H1 (cell line): ENCODE results near the gene MYH6. TPM values are rescaled to one million over a fixed set of nuclear protein-coding genes. Genes with fewer than 3 reads are reported as not detected.
"Not testable (repeated sequence)": the region's sequence is repeated elsewhere in the genome, so short reads cannot be mapped to it uniquely, and the experiment has no call there.

Experiments
- CTCF ChIA-PET: fragments of 300-600 bp; sonication (Branson Sonifier 250); formaldehyde crosslinking; loops from one replicate; lab custom pipeline; 2021; ENCODE audit not compliant: partially characterized antibody; lab: Charles Lee
- POLR2A ChIA-PET: fragments of 300-600 bp; sonication (Branson Sonifier 250); formaldehyde crosslinking; loops from one replicate; lab custom pipeline; 2021; ENCODE audit warnings: inconsistent platforms; ENCODE audit not compliant: partially characterized antibody; lab: Charles Lee
- DNase-seq, 2 experiments: peaks; one replicate each; pipeline versions ENCODE4 v3.0.0 to v3.0.0-alpha.2; 2010 to 2022; ENCODE audit warnings: low spot score in 2 of 2, low read depth in 1 of 2, mixed read lengths in 1 of 2
- FAIRE-seq: peaks from 2 replicates; lab custom pipeline; 2011; peaks lifted over from hg19 to GRCh38; lab: Jason Lieb, UNC
- H2AFZ ChIP-seq: 2 replicates; pipeline ENCODE4 v1.8.1; 2012; ENCODE audit warnings: low read length, inconsistent platforms
- H2AK5ac ChIP-seq: 2 replicates; pipeline ENCODE4 v1.6.1; 2013; ENCODE audit warnings: low read depth, low read length
- H2BK120ac ChIP-seq: replicated peaks from 2 replicates; pipeline ENCODE3; 2013; ENCODE audit warnings: low read depth, low read length, inconsistent platforms
- H2BK12ac ChIP-seq: 2 replicates; pipeline ENCODE4 v1.6.1; 2013; ENCODE audit warnings: low read depth, low read length
- H2BK15ac ChIP-seq: 2 replicates; pipeline ENCODE4 v1.6.1; 2013; ENCODE audit warnings: low read length
- H2BK20ac ChIP-seq: 2 replicates; pipeline ENCODE4 v1.6.1; 2013; ENCODE audit warnings: low read length
- H2BK5ac ChIP-seq: 2 replicates; pipeline ENCODE4 v1.6.1; 2013; ENCODE audit warnings: low read depth, low read length
- H3K14ac ChIP-seq: 2 replicates; pipeline ENCODE4 v1.6.1; 2013; ENCODE audit warnings: inconsistent platforms; ENCODE audit not compliant: insufficient read length
- H3K18ac ChIP-seq: 2 replicates; pipeline ENCODE4 v1.6.1; 2013; ENCODE audit warnings: low read length; ENCODE audit errors: extremely low read depth
- H3K23ac ChIP-seq: 2 replicates; pipeline ENCODE4 v1.6.1; 2013; ENCODE audit warnings: inconsistent platforms; ENCODE audit not compliant: insufficient read length
- H3K23me2 ChIP-seq: 2 replicates; pipeline ENCODE4 v1.6.1; 2013; ENCODE audit warnings: low read depth, low read length
- H3K27ac ChIP-seq: 2 replicates; pipeline ENCODE4 v1.6.1; 2011; ENCODE audit warnings: low read depth, low read length, inconsistent platforms
- H3K27me3 ChIP-seq, 4 experiments: replicated peaks in 1 of 4; 1 replicate in 1 of 4; 2 replicates in 3 of 4; pipeline versions ENCODE4 v1.6.1 to v1.8.1; 2011 to 2013; ENCODE audit warnings: low read length in 3 of 4, mild to moderate bottlenecking in 3 of 4, inconsistent platforms in 2 of 4, mixed read lengths in 2 of 4, moderate library complexity in 1 of 4; ENCODE audit not compliant: control insufficient read depth in 3 of 4, insufficient read depth in 3 of 4; ENCODE audit errors: extremely low read depth in 1 of 4
- H3K36me3 ChIP-seq, 4 experiments: 2 replicates each; pipeline versions ENCODE4 v1.6.1 to v1.8.1; 2011 to 2013; ENCODE audit warnings: mild to moderate bottlenecking in 4 of 4, low read length in 3 of 4, moderate library complexity in 2 of 4, control low read depth in 1 of 4, inconsistent platforms in 1 of 4; ENCODE audit not compliant: insufficient read depth in 4 of 4, control insufficient read depth in 2 of 4
- H3K4ac ChIP-seq: replicated peaks from 2 replicates; pipeline ENCODE3; 2013; ENCODE audit warnings: low read length, low read depth, mixed read lengths, inconsistent platforms; ENCODE audit not compliant: insufficient read length
- H3K4me1 ChIP-seq, 4 experiments: replicated peaks in 1 of 4; 1 replicate in 1 of 4; 2 replicates in 3 of 4; pipeline versions ENCODE4 v1.6.1 to v1.8.1; 2011 to 2013; ENCODE audit warnings: low read length in 3 of 4, inconsistent platforms in 2 of 4, mixed read lengths in 1 of 4; ENCODE audit not compliant: insufficient read depth in 4 of 4, control insufficient read depth in 3 of 4
- H3K4me2 ChIP-seq, 2 experiments: 2 replicates each; pipeline versions ENCODE4 v1.6.1 to v1.8.1; 2011 to 2013; ENCODE audit warnings: low read depth in 2 of 2, low read length in 2 of 2, control low read depth in 1 of 2, inconsistent platforms in 1 of 2, mild to moderate bottlenecking in 1 of 2; ENCODE audit not compliant: insufficient read depth in 1 of 2
- H3K4me3 ChIP-seq, 4 experiments: fragments of 200-600, 300-600 bp in 1 of 4; sonication (generic), shearing (Covaris generic), sonication (Bioruptor Twin) in 1 of 4; 2 replicates each; pipeline versions ENCODE4 v1.5.1 to v1.8.1; 2011 to 2016; ENCODE audit warnings: low read length in 4 of 4, low read depth in 3 of 4, control low read depth in 2 of 4, inconsistent platforms in 2 of 4, mild to moderate bottlenecking in 2 of 4, mixed read lengths in 1 of 4, moderate library complexity in 1 of 4; ENCODE audit not compliant: insufficient read depth in 2 of 4; ENCODE audit errors: extremely low read depth in 1 of 4
- H3K56ac ChIP-seq: replicated peaks from 2 replicates; pipeline ENCODE3; 2013; ENCODE audit warnings: low read depth, mild to moderate bottlenecking, mixed read lengths, low read length, inconsistent platforms; ENCODE audit not compliant: insufficient read length
- H3K79me1 ChIP-seq: 2 replicates; pipeline ENCODE4 v1.6.1; 2013; ENCODE audit warnings: low read depth, low read length, control low read depth
- H3K79me2 ChIP-seq, 2 experiments: 2 replicates each; pipeline versions ENCODE4 v1.6.1 to v1.8.1; 2012 to 2013; ENCODE audit warnings: low read length in 2 of 2, mild to moderate bottlenecking in 2 of 2, inconsistent platforms in 1 of 2; ENCODE audit not compliant: insufficient read depth in 2 of 2, control insufficient read depth in 1 of 2
- H3K9ac ChIP-seq, 4 experiments: replicated peaks in 1 of 4; 1 replicate in 1 of 4; 2 replicates in 3 of 4; pipeline versions ENCODE4 v1.6.1 to v1.8.1; 2011 to 2013; ENCODE audit warnings: low read depth in 3 of 4, low read length in 3 of 4, control low read depth in 2 of 4, mild to moderate bottlenecking in 2 of 4, moderate library complexity in 2 of 4, inconsistent platforms in 1 of 4; ENCODE audit errors: extremely low read depth in 1 of 4
- H3K9me3 ChIP-seq, 2 experiments: 2 replicates each; pipeline versions ENCODE4 v1.6.1 to v1.8.1; 2012 to 2013; ENCODE audit warnings: mild to moderate bottlenecking in 2 of 2, moderate library complexity in 2 of 2, control low read depth in 1 of 2, inconsistent platforms in 1 of 2, low read depth in 1 of 2, low read length in 1 of 2, mixed read lengths in 1 of 2; ENCODE audit not compliant: insufficient read depth in 2 of 2
- H4K20me1 ChIP-seq, 2 experiments: replicated peaks in 1 of 2; 2 replicates each; pipeline versions ENCODE3 to v1.8.1; 2011 to 2013; ENCODE audit warnings: inconsistent platforms in 2 of 2, low read length in 2 of 2, mild to moderate bottlenecking in 1 of 2; ENCODE audit not compliant: insufficient read depth in 2 of 2, control insufficient read depth in 1 of 2
- H4K5ac ChIP-seq: 2 replicates; pipeline ENCODE4 v1.6.1; 2013; ENCODE audit warnings: low read length, low read depth, mixed read lengths, inconsistent platforms; ENCODE audit not compliant: insufficient read length
- H4K8ac ChIP-seq: 2 replicates; pipeline ENCODE4 v1.8.0; 2013; ENCODE audit warnings: mild to moderate bottlenecking, moderate library complexity, low read length, inconsistent platforms; ENCODE audit not compliant: insufficient read depth; ENCODE audit errors: extremely low read depth
- H4K91ac ChIP-seq: replicated peaks from 2 replicates; pipeline ENCODE3; 2013; ENCODE audit warnings: low read length, mixed read lengths, inconsistent platforms; ENCODE audit not compliant: insufficient read length
- WGBS, 2 experiments: shearing (Covaris generic) in 1 of 2; methylation state at CpG; one replicate each; pipeline versions ENCODE4 v1.1.6 to v1.1.7; 2013 to 2015; ENCODE audit warnings: low lambda C conversion rate in 2 of 2, mixed read lengths in 2 of 2, inconsistent platforms in 1 of 2, low coverage in 1 of 2, missing lambda C conversion rate in 1 of 2; ENCODE audit not compliant: insufficient replicate concordance in 2 of 2, insufficient coverage in 1 of 2, insufficient read length in 1 of 2; ENCODE audit errors: extremely low coverage in 1 of 2, missing lambda C conversion rate in 1 of 2; 5-methylcytosine and 5-hydroxymethylcytosine counted together
- polyA plus RNA-seq, 7 experiments: library from polyadenylated mRNA; depleted of rRNA in 3 of 7; stranded (reverse) in 5 of 7; unstranded in 2 of 7; fragments of >200 nt in 5 of 7; fragments of 200-250 nt in 2 of 7; gene quantifications; 1 replicate in 5 of 7; 2 replicates in 1 of 7; 4 replicates in 1 of 7; pipeline versions ENCODE4 v1.2.1 to v1.2.3, GENCODE V29; 2011 to 2013; ENCODE audit warnings: missing spikeins in 2 of 7, mixed read lengths in 2 of 7
- total RNA-seq: library from RNA; stranded (reverse); fragmentation: NEBNext Ultra II Directional; extraction: Animal tissue kit (Norgen Biotek cat#: 25700); gene quantifications from 2 replicates; pipeline ENCODE4 v1.2.1, GENCODE V29; 2021

MYH6 gene
- total and polyA plus RNA-seq, 2 of the 8 experiments (the other 6 are each of a cell fraction or from before 2014, with no cell fraction given): 0.03 TPM; not detected in 1

- H2BK20ac ChIP-seq, FAIRE-seq, H2BK120ac ChIP-seq, H3K36me3 ChIP-seq, H3K14ac ChIP-seq, H2AK5ac ChIP-seq, H4K8ac ChIP-seq, H4K5ac ChIP-seq, H3K4me3 ChIP-seq, H2BK15ac ChIP-seq, H3K79me1 ChIP-seq, H4K20me1 ChIP-seq, H3K18ac ChIP-seq, H3K4me2 ChIP-seq, H3K4me1 ChIP-seq, H3K9me3 ChIP-seq, H3K27me3 ChIP-seq, H3K27ac ChIP-seq, DNase-seq, H2BK12ac ChIP-seq, H2AFZ ChIP-seq, H2BK5ac ChIP-seq, H4K91ac ChIP-seq, H3K56ac ChIP-seq, H3K9ac ChIP-seq, POLR2A ChIA-PET, H3K23ac ChIP-seq, H3K23me2 ChIP-seq, H3K79me2 ChIP-seq, H3K4ac ChIP-seq: not testable (repeated sequence)
- CTCF ChIA-PET: interaction anchor here (0.7 to 2.2 kb wide), 3 partner anchors 18 to 40 kb away, joined by 3 to 9 read pairs (median 4); no protein-coding TSS in a partner anchor
- WGBS, 2 experiments: 100% methylated on average over 1 of the region's 17 CpGs
Observed at GRCh38 chr14:23419646-23420045, 11.6 kb upstream of the MYH6 start.
